GM23338 (cell line): ENCODE measurements around the gene ETV5.

ENCODE experiments used
- CREB1 ChIP-seq: fragments of 250-450 bp; sonication (Bioruptor Pico); IDR thresholded peaks from 2 replicates; pipeline ENCODE4 v1.5.0; 2020; ENCODE audit warnings: low read depth, mild to moderate bottlenecking, moderate library complexity
- CTCF ChIP-seq, 2 experiments: fragments of 200-600 bp in 1 of 2; sonication (generic) in 1 of 2; conservative IDR thresholded peaks; 2 replicates each; pipeline versions ENCODE4 v1.5.1 to v1.6.1; 2016 to 2017; ENCODE audit warnings: antibody characterized with exemption in 2 of 2, low read depth in 2 of 2, mild to moderate bottlenecking in 2 of 2, moderate library complexity in 1 of 2
- EZH2 ChIP-seq: fragments of 200-600 bp; sonication (generic); IDR thresholded peaks from one replicate; pipeline ENCODE4 v1.8.0; 2017; ENCODE audit warnings: antibody characterized with exemption, mild to moderate bottlenecking, low read depth; ENCODE audit not compliant: unreplicated experiment
- EZH2phosphoT487 ChIP-seq: fragments of 200-600 bp; sonication (generic); IDR thresholded peaks from one replicate; pipeline ENCODE4 v1.8.1; 2018; ENCODE audit warnings: antibody characterized with exemption; ENCODE audit not compliant: unreplicated experiment
- JUNB ChIP-seq: IDR thresholded peaks from one replicate; pipeline ENCODE4 v1.6.1; 2016; ENCODE audit warnings: antibody characterized with exemption; ENCODE audit not compliant: unreplicated experiment
- POLR2AphosphoS5 ChIP-seq: IDR thresholded peaks from 2 replicates; pipeline ENCODE4 v1.6.1; 2016; ENCODE audit warnings: antibody characterized with exemption, low read depth
- REST ChIP-seq: IDR thresholded peaks from one replicate; pipeline ENCODE4 v1.6.1; 2018; ENCODE audit warnings: antibody characterized with exemption; ENCODE audit not compliant: unreplicated experiment
- STAT1 ChIP-seq: IDR thresholded peaks from one replicate; pipeline ENCODE4 v1.6.1; 2016; ENCODE audit warnings: antibody characterized with exemption; ENCODE audit not compliant: unreplicated experiment
- ZNF462 ChIP-seq: fragments of 250-450 bp; sonication (Bioruptor Pico); IDR thresholded peaks from 2 replicates; pipeline ENCODE4 v1.5.0; 2020; ENCODE audit warnings: mild to moderate bottlenecking, moderate library complexity

- TF ChIP-seq CTCF (conservative IDR thresholded peaks at IDR 0.05; ENCODE audit: low read depth in 2 of 2): no peak
- no peak for TF ChIP-seq STAT1
- no peak for TF ChIP-seq POLR2AphosphoS5
- TF ChIP-seq ZNF462 (CRISPR knock-in tag): no peak
- no peak for TF ChIP-seq JUNB
- TF ChIP-seq EZH2: no peak
- no peak for TF ChIP-seq CREB1 (CRISPR knock-in tag)
- no peak for TF ChIP-seq EZH2phosphoT487
- no peak for TF ChIP-seq REST
Observed at GRCh38 chr3:186092360-186093070, 16.4 kb downstream of the ETV5 start.
